Stomach smooth muscle (tissue), 2 donors: ENCODE data around the gene LY6G5C.
A peak's percentile ranks its signal among the peaks of the same experiment; 100 is the strongest.

Source experiments
- H3K27ac ChIP-seq: one replicate; pipeline ENCODE4 v1.7.0; 2013; ENCODE audit warnings: mild to moderate bottlenecking, low read length, inconsistent platforms
- H3K27me3 ChIP-seq, 2 donors: one replicate each; pipeline ENCODE4 v1.7.0; 2013; ENCODE audit warnings: low read length in 2 of 2; ENCODE audit not compliant: insufficient read depth in 2 of 2, control insufficient read depth in 1 of 2
- H3K36me3 ChIP-seq, 2 donors: one replicate each; pipeline ENCODE4 v1.7.0; 2013; ENCODE audit warnings: low read length in 2 of 2; ENCODE audit not compliant: control insufficient read depth in 2 of 2, insufficient read depth in 2 of 2
- H3K4me1 ChIP-seq: one replicate; pipeline ENCODE4 v1.7.0; 2013; ENCODE audit warnings: low read length; ENCODE audit not compliant: control insufficient read depth, insufficient read depth
- H3K4me3 ChIP-seq, 2 donors: one replicate each; pipeline ENCODE4 v1.7.0; 2013; ENCODE audit warnings: low read length in 2 of 2
- H3K9ac ChIP-seq, 2 donors: one replicate each; pipeline ENCODE4 v1.7.0; 2013; ENCODE audit warnings: low read length in 2 of 2, mild to moderate bottlenecking in 1 of 2
- H3K9me3 ChIP-seq, 2 donors: one replicate each; pipeline ENCODE4 v1.7.0; 2013; ENCODE audit warnings: low read length in 2 of 2; ENCODE audit not compliant: control insufficient read depth in 2 of 2
- donor health status: healthy.
- donor health status: Pancreatic carcinoma.

Gene LY6G5C

GRCh38 chr6:31702405-31702818, 21.5 kb upstream of the LY6G5C start:
- Histone ChIP-seq H3K9ac (peak overlapping the region; percentile 98 to 99), H3K4me3 (peak overlapping the region; percentile 77 to 93)

DNA sequence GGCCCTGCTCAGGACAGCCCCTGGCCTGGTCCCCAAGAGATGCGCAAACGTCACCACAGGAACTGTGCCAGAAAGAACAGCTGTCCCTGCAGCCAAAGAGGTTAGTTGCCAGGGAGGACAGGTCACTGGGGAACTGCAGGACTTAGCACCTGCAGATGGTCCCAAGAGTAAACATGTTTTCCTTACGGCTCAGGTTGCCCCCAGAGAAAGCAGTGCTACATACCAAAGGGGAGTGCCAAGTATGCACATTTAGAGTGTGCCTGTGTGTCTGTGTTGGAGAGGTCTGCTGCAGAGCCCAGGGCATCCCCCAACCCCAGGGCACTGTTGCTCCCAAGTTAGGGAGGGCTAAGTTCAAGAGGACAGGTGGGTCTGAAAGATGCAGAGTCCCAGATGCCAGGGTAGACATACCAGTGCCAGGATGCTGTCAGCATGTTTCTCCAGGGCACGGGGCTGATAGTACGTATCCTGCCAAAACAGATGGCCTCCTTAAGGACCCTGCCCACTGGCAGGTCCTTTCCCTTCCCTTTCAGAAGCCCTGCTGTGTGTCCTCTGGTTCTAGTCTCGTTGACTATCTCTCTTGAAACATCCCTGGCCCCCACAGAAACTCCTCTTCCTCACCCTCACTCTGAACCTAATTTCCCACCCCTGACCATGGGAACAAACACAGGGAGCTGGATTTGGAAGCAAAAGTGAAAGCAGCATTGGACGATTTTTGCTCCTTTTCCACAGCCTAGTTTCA, 21.0 kb upstream of the LY6G5C start:
- Histone ChIP-seq H3K9me3 (no peaks in the 10 kb centered on the region), H3K9ac (peak overlapping the region; percentile 98 to 99), H3K4me1 (peaks cover 25% of the 10 kb centered on the region), H3K27ac (peak overlapping the region; percentile 98), H3K4me3 (peak overlapping the region; percentile 77 to 93), H3K27me3 (no peaks in the 10 kb centered on the region), H3K36me3 (peaks cover 13% of the 10 kb centered on the region in 2 donors)

More at GRCh38 chr6:31702405-31702818, 21.5 kb upstream of the LY6G5C start:
- Histone ChIP-seq H3K36me3 (peaks cover 11 to 12% of the 10 kb centered on the region in 2 donors), H3K4me1 (peaks cover 25% of the 10 kb centered on the region), H3K27ac (peak overlapping the region; percentile 98), H3K27me3 (no peaks in the 10 kb centered on the region), H3K9me3 (no peaks in the 10 kb centered on the region)

DNA sequence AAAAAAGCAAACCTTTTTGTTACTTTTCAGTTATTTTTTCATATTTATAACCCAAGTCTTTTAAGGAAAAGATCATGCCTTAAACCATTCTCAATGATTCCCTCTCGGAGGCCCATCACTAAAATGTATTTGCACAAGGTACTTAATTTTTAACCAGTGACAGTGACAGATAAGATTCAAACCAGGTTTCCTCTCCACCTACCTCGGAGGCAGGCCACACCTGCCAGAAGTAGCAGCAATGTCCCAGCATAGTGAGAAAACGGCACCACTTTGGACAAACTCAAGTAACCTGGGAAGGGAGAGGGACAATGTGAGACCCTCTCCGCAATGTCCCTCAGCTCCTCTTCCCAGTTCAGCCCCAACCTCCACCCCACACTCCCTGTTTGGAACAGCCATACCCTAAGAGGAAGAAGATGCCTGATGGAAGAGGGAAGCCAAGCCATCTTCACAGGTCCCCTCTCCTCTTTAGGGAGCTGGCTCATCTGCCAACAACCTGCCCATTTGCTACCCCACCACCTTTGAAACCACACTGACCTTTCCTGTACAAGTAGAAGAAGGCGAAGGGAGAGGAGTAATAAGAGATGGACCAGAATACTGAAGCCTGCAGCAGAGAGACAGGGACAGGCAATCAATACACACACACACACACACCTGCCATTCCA, 20.0 kb upstream of the LY6G5C start:
- Histone ChIP-seq H3K9ac (peak overlapping the region; percentile 58 to 98), H3K4me1 (peaks cover 25% of the 10 kb centered on the region), H3K4me3 (peak overlapping the region in 1 of 2 donors; percentile 77), H3K9me3 (no peaks in the 10 kb centered on the region), H3K27ac (no peak overlapping the region), H3K36me3 (peaks cover 18 to 19% of the 10 kb centered on the region in 2 donors), H3K27me3 (no peaks in the 10 kb centered on the region)

- H3K4me3 ChIP-seq, result no peak overlapping the region
- H3K4me1 ChIP-seq, result peaks cover 20% of the 10 kb centered on the region
- no peaks in the 10 kb centered on the region for H3K27me3 ChIP-seq
- H3K36me3 ChIP-seq, result peaks cover 39 to 41% of the 10 kb centered on the region in 2 donors
- no peaks in the 10 kb centered on the region for H3K9me3 ChIP-seq
- H3K27ac ChIP-seq, result no peak overlapping the region
- H3K9ac ChIP-seq, result no peak overlapping the region
Measured at GRCh38 chr6:31697555-31697954, 16.7 kb upstream of the LY6G5C start.

GRCh38 chr6:31693535-31693934, 12.7 kb upstream of the LY6G5C start:
- Histone ChIP-seq H3K9ac (no peak overlapping the region), H3K9me3 (no peaks in the 10 kb centered on the region), H3K27me3 (no peaks in the 10 kb centered on the region), H3K4me3 (no peak overlapping the region), H3K4me1 (no peaks in the 10 kb centered on the region), H3K36me3 (peaks cover 61 to 65% of the 10 kb centered on the region in 2 donors), H3K27ac (no peak overlapping the region)

DNA sequence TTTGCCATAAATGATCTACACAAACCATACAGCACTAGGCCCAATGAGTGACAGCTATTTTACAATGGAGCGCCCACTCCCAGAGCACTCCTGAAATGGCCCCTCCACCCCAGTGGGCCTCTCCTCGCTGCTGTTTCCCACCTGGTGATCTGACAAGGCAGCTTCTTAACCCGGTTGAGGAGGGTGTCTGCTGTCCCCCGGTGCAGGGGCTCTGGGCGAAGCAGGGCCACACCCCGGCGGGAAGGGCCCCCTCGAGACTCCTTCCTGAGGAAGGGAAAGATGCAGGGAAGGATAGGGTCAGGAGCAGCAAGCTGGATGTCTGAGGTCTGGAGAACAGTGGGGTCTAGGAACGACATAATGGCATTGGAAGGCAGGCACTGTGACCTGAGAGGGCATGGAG, 12.0 kb upstream of the LY6G5C start:
- no peak overlapping the region for H3K27ac ChIP-seq
- H3K4me1 ChIP-seq, result no peaks in the 10 kb centered on the region
- no peak overlapping the region for H3K4me3 ChIP-seq
- no peaks in the 10 kb centered on the region for H3K27me3 ChIP-seq
- H3K36me3 ChIP-seq, result peaks cover 67 to 71% of the 10 kb centered on the region in 2 donors
- H3K9ac ChIP-seq, result no peak overlapping the region
- H3K9me3 ChIP-seq, result no peaks in the 10 kb centered on the region

GRCh38 chr6:31692353-31692752, 11.5 kb upstream of the LY6G5C start:
- no peak overlapping the region for H3K4me3 ChIP-seq
- no peaks in the 10 kb centered on the region for H3K9me3 ChIP-seq
- H3K27ac ChIP-seq, result no peak overlapping the region
- no peaks in the 10 kb centered on the region for H3K4me1 ChIP-seq
- H3K9ac ChIP-seq, result no peak overlapping the region
- no peaks in the 10 kb centered on the region for H3K27me3 ChIP-seq
- H3K36me3 ChIP-seq, result peaks cover 72 to 73% of the 10 kb centered on the region in 2 donors

DNA sequence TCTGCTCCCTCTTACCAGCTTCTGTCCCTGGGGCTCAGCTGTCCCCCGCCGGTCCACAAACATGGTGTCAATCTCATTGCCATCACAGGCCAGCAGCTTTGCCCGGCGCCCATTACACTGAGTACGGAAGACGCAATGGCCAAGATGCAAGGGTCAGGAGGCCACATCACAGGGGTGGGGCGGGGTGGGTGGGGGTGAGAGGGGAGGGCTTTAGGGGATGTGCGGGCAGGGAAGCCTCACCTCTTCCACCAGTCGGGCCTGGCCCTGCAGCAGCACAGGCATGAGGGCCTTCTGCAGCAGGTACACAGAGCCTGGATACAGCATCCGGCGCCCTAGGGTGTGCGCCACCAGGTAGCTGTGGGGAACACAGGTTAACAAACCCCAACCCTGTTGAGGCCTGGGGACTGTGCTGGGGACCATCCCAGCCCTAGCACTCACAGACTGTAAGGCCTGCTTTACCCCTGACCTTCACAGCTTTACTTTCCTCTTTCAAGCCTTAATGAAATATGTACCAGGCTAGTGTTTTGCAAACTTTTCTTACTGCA, 10.8 kb upstream of the LY6G5C start:
- Histone ChIP-seq H3K27me3 (no peaks in the 10 kb centered on the region), H3K4me1 (no peaks in the 10 kb centered on the region), H3K4me3 (no peak overlapping the region), H3K9me3 (no peaks in the 10 kb centered on the region), H3K9ac (no peak overlapping the region), H3K36me3 (peaks cover 73 to 76% of the 10 kb centered on the region in 2 donors), H3K27ac (no peak overlapping the region)

DNA sequence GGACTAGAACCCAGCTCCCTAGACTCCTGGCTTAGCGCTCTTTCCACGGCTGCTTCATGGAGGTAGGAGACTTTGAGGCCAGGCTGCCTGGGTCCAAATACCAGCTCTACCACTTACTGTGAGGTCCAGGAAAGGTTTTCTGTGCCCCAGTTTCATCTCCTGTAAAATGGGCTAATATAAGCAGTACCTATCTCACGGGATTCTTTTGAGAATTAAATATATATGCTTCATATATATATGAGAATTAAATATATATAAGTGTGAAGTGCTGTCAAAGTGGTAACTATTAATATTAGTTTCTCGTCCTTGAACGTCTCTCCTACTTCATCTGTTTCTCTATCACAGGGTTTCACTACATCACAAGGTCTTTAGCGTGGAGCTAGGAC, 10.2 kb upstream of the LY6G5C start:
- H3K4me3 ChIP-seq, result no peak overlapping the region
- no peaks in the 10 kb centered on the region for H3K9me3 ChIP-seq
- H3K27me3 ChIP-seq, result no peaks in the 10 kb centered on the region
- H3K36me3 ChIP-seq, result peaks cover 73 to 77% of the 10 kb centered on the region in 2 donors
- H3K27ac ChIP-seq, result no peak overlapping the region
- no peaks in the 10 kb centered on the region for H3K4me1 ChIP-seq
- H3K9ac ChIP-seq, result no peak overlapping the region

- Histone ChIP-seq H3K4me1 (no peaks in the 10 kb centered on the region), H3K4me3 (no peak overlapping the region), H3K9me3 (no peaks in the 10 kb centered on the region), H3K27me3 (no peaks in the 10 kb centered on the region), H3K36me3 (peaks cover 74 to 79% of the 10 kb centered on the region in 2 donors), H3K27ac (no peak overlapping the region), H3K9ac (no peak overlapping the region)
Measured at GRCh38 chr6:31690231-31691077, 9.6 kb upstream of the LY6G5C start.
